ENCODE results near the gene PI4KB.

Gene PI4KB

GRCh38 chr1:151266821-151267220 lies 60.4 kb downstream of the PI4KB start:
- no peak for DNase-seq (ENCODE audit: extremely low read depth, insufficient read length)
- H3K27me3 ChIP-seq (replicated peaks; ENCODE audit: control insufficient read depth, insufficient read depth, low read length), result no peaks in the 10 kb centered on the region
- TF ChIP-seq CTCF (IDR thresholded peaks at IDR 0.05; ENCODE audit: insufficient read depth, low read length, poor library complexity, severe bottlenecking), result no peak
- H3K36me3 ChIP-seq (ENCODE audit: control insufficient read depth, insufficient read depth, low read length), result peaks cover 32% of the 10 kb centered on the region
- H3K4me3 ChIP-seq (replicated peaks; ENCODE audit: low read depth, low read length), result no peak overlapping the region

GRCh38 chr1:151266315-151266714 lies 60.9 kb downstream of the PI4KB start:
- no peaks in the 10 kb centered on the region for H3K27me3 ChIP-seq (replicated peaks; ENCODE audit: control insufficient read depth, insufficient read depth, low read length)
- TF ChIP-seq CTCF (IDR thresholded peaks at IDR 0.05; ENCODE audit: insufficient read depth, low read length, poor library complexity, severe bottlenecking), result no peak
- peaks cover 32% of the 10 kb centered on the region for H3K36me3 ChIP-seq (ENCODE audit: control insufficient read depth, insufficient read depth, low read length)
- no peak for DNase-seq (ENCODE audit: extremely low read depth, insufficient read length)
- no peak overlapping the region for H3K4me3 ChIP-seq (replicated peaks; ENCODE audit: low read depth, low read length)

GRCh38 chr1:151265446-151266236 lies 61.6 kb downstream of the PI4KB start:
- H3K27me3 ChIP-seq (replicated peaks; ENCODE audit: control insufficient read depth, insufficient read depth, low read length), result no peaks in the 10 kb centered on the region
- DNase-seq (ENCODE audit: extremely low read depth, insufficient read length), result no peak
- no peak overlapping the region for H3K4me3 ChIP-seq (replicated peaks; ENCODE audit: low read depth, low read length)
- no peak for TF ChIP-seq CTCF (IDR thresholded peaks at IDR 0.05; ENCODE audit: insufficient read depth, low read length, poor library complexity, severe bottlenecking)
- peaks cover 32% of the 10 kb centered on the region for H3K36me3 ChIP-seq (ENCODE audit: control insufficient read depth, insufficient read depth, low read length)

- Histone ChIP-seq H3K27me3 (replicated peaks; ENCODE audit: control insufficient read depth, insufficient read depth, low read length) (no peaks in the 10 kb centered on the region), H3K4me3 (replicated peaks; ENCODE audit: low read depth, low read length) (no peak overlapping the region), H3K36me3 (ENCODE audit: control insufficient read depth, insufficient read depth, low read length) (peaks cover 9% of the 10 kb centered on the region)
- TF ChIP-seq CTCF (IDR thresholded peaks at IDR 0.05; ENCODE audit: insufficient read depth, low read length, poor library complexity, severe bottlenecking), result no peak
- DNase-seq (ENCODE audit: extremely low read depth, insufficient read length), result no peak
Observed at GRCh38 chr1:151259351-151259750, 67.9 kb downstream of the PI4KB start.

GRCh38 chr1:151255381-151255780 lies 71.8 kb downstream of the PI4KB start:
- no peak for TF ChIP-seq CTCF (IDR thresholded peaks at IDR 0.05; ENCODE audit: insufficient read depth, low read length, poor library complexity, severe bottlenecking)
- H3K36me3 ChIP-seq (ENCODE audit: control insufficient read depth, insufficient read depth, low read length), result no peaks in the 10 kb centered on the region; the same call in 1 of the 2 replicates
- H3K4me3 ChIP-seq (replicated peaks; ENCODE audit: low read depth, low read length), result peak overlapping the region; percentile 70
- DNase-seq (ENCODE audit: extremely low read depth, insufficient read length), result no peak
- H3K27me3 ChIP-seq (replicated peaks; ENCODE audit: control insufficient read depth, insufficient read depth, low read length), result no peaks in the 10 kb centered on the region

Data from GM06990 (cell line).